Brain microvascular endothelial cell (primary cell): ENCODE results near the gene NPAS2.

Experiments
- DNase-seq: peaks from one replicate; pipeline ENCODE4 v3.0.0-alpha.2; 2020
- H3K27ac ChIP-seq: fragments of 250-450 bp; sonication (Bioruptor Pico); 2 replicates; pipeline ENCODE4 v1.5.1; 2020; ENCODE audit warnings: mild to moderate bottlenecking, moderate library complexity
- H3K27me3 ChIP-seq: fragments of 250-450 bp; sonication (Bioruptor Pico); replicated peaks from 2 replicates; pipeline ENCODE4 v1.5.1; 2020; ENCODE audit warnings: mild to moderate bottlenecking
- H3K36me3 ChIP-seq: fragments of 250-450 bp; sonication (Bioruptor Pico); replicated peaks from 2 replicates; pipeline ENCODE4 v1.5.1; 2020; ENCODE audit warnings: mild to moderate bottlenecking
- H3K4me3 ChIP-seq: 2 replicates; pipeline ENCODE4 v1.5.1; 2011; ENCODE audit warnings: low read depth, mild to moderate bottlenecking, control low read depth, low read length, moderate library complexity
- in situ Hi-C: cut with HindIII; loops from 2 replicates; pipeline ENCODE4 v1.10.0; 2017; ENCODE audit warnings: low sequenced_read_pairs, low pct_ligation_motif_present
- TF ChIP-seq, protein P1 (sequence below): IDR thresholded peaks from 2 replicates; pipeline ENCODE4 v1.5.1; 2011; ENCODE audit warnings: low read depth, mild to moderate bottlenecking, moderate library complexity, low read length, control low read depth, inconsistent platforms; ENCODE audit errors: missing control alignments

Gene NPAS2

GRCh38 chr2:100940240-100940639, 120.3 kb downstream of the NPAS2 start:
- no peaks in the 10 kb centered on the region for H3K27me3 ChIP-seq
- H3K36me3 ChIP-seq, result peaks cover 16% of the 10 kb centered on the region
- no peak for DNase-seq
- in situ Hi-C loops, result no loop called here
- TF ChIP-seq, protein P1, sequence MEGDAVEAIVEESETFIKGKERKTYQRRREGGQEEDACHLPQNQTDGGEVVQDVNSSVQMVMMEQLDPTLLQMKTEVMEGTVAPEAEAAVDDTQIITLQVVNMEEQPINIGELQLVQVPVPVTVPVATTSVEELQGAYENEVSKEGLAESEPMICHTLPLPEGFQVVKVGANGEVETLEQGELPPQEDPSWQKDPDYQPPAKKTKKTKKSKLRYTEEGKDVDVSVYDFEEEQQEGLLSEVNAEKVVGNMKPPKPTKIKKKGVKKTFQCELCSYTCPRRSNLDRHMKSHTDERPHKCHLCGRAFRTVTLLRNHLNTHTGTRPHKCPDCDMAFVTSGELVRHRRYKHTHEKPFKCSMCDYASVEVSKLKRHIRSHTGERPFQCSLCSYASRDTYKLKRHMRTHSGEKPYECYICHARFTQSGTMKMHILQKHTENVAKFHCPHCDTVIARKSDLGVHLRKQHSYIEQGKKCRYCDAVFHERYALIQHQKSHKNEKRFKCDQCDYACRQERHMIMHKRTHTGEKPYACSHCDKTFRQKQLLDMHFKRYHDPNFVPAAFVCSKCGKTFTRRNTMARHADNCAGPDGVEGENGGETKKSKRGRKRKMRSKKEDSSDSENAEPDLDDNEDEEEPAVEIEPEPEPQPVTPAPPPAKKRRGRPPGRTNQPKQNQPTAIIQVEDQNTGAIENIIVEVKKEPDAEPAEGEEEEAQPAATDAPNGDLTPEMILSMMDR, result no peak
- no peak overlapping the region for H3K4me3 ChIP-seq
- no peak overlapping the region for H3K27ac ChIP-seq

- in situ Hi-C loops, result no loop called here
- Histone ChIP-seq H3K27ac (no peak overlapping the region), H3K36me3 (peaks cover 19% of the 10 kb centered on the region), H3K4me3 (no peak overlapping the region), H3K27me3 (no peaks in the 10 kb centered on the region)
- TF ChIP-seq, protein P1, result no peak
- no peak for DNase-seq
Observed at GRCh38 chr2:100940766-100941645, 121.1 kb downstream of the NPAS2 start.

DNA sequence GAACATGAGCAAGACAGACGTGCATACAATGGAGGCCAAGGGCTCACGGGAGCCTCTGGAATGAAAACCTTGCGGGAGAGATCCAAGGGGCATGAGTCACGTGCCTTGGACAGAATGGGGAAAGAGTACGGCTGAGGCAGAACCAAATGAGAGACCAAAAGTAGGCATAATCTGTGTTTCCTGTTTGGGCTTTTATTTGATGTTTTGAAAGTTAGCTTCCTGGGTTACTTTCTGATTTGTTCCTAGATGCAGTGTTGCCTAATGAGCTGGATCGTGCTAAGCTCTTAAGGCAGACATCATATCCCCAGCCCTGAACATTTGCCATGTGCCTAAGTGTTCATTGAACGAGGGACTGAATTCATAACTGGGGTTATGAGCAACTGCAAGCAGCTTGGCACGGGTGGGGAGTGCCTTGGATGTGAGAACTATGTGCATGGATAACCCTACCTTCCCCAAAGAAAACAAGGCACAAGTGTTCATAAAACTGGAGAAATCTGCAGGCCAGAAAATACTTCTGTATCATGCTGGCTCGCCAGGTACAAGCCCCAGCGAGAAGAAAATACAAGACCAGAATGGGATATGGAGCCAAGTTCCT, 121.8 kb downstream of the NPAS2 start:
- H3K36me3 ChIP-seq, result peaks cover 19% of the 10 kb centered on the region
- TF ChIP-seq, protein P1, result no peak
- in situ Hi-C loops, result no loop called here
- no peak overlapping the region for H3K27ac ChIP-seq
- no peak overlapping the region for H3K4me3 ChIP-seq
- no peaks in the 10 kb centered on the region for H3K27me3 ChIP-seq
- DNase-seq, result no peak

DNA sequence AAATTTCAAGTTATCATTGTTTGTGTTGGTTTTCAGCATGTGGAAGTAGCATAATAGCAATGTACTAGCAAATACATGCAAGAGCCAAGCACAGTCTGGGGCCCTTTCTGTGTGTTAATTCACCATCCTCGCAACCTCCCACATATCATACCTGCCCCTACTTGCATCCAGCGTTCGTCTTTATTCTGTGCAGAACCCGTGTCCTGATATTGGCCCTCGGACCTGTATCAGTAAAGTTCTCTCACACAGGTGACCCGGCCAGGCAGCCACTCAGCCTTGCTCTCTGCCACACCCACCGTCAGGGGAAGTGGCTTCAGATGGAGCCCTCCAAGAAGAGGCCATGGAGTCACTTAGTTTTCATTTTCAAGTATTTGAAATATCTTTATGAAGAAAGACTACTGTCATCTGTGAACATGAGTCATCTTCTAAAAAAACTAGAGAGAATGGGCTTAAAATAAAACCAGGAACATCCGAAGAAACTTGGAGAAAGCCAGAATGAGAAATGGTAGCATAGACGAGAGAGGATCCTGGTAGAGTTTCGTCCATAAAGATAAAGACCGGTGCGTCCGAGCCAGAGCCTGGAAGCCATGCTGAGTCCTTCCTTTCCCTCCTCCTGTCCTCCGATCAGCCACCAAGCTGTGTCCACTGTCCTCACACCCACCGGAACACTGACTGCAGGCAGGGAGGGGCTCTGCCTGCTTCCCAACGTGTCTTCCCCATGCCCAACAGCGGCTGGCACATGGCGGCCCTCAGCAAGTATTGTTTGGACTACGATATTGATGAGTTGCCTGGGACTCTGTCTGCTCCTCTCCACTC, 124.9 kb downstream of the NPAS2 start:
- H3K27me3 ChIP-seq, result no peaks in the 10 kb centered on the region
- in situ Hi-C loops, result no loop called here
- TF ChIP-seq, protein P1, result no peak
- H3K36me3 ChIP-seq, result peaks cover 20% of the 10 kb centered on the region
- no peak overlapping the region for H3K27ac ChIP-seq
- DNase-seq, result no peak
- H3K4me3 ChIP-seq, result no peak overlapping the region

DNA sequence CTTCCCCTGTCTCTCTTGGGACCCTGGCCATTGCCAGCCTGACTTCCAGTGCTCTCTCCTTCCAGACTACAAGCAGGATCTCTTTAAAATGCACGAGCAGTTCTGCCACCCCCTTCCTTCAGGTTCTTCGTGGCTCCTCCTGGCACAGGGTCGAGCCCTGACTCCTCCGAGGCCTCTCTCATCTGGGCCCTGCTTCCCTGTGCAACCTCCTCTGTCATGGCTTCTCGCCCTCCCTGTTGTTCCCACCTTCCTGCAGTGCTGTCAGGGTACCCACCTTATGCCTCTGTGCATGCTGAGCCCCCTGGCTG, 125.4 kb downstream of the NPAS2 start:
- Histone ChIP-seq H3K27me3 (no peaks in the 10 kb centered on the region), H3K36me3 (peaks cover 22% of the 10 kb centered on the region), H3K27ac (no peak overlapping the region), H3K4me3 (no peak overlapping the region)
- TF ChIP-seq, protein P1, result no peak
- in situ Hi-C loops, result no loop called here
- no peak for DNase-seq
